ENCODE measurements around the gene OPCML.

The OPCML gene

DNA sequence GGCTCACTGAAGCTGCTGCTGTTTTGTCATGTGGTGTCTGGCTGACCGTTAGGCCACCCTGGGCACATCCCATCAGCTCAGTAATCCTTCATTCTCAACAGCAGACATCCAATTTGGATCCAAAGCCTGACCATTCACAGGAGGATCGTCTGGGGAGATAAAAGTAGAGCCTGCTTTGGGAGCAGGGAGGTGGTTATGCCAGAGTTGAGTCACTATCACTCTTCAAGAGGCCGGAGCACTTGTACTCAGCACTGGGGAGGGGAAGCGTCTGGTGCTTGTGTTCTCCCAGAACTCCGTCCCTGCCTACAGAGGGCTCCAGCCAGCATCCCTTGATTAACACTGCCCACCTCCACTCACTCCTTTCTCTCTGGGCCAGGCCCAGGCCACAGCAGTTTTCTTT lies 382.6 kb downstream of the OPCML start:
- in situ Hi-C loops (cut with HindIII; ENCODE audit: low pct_ligation_motif_present, low sequenced_read_pairs): no loop called here
- no peaks in the 10 kb centered on the region for H3K27me3 ChIP-seq (replicated peaks)
- H3K27ac ChIP-seq: no peak overlapping the region
- no peaks in the 10 kb centered on the region for H3K36me3 ChIP-seq (replicated peaks)
- no peak overlapping the region for H3K4me3 ChIP-seq (ENCODE audit: low read depth, low read length)
- no peak for DNase-seq
- TF ChIP-seq, protein P1, sequence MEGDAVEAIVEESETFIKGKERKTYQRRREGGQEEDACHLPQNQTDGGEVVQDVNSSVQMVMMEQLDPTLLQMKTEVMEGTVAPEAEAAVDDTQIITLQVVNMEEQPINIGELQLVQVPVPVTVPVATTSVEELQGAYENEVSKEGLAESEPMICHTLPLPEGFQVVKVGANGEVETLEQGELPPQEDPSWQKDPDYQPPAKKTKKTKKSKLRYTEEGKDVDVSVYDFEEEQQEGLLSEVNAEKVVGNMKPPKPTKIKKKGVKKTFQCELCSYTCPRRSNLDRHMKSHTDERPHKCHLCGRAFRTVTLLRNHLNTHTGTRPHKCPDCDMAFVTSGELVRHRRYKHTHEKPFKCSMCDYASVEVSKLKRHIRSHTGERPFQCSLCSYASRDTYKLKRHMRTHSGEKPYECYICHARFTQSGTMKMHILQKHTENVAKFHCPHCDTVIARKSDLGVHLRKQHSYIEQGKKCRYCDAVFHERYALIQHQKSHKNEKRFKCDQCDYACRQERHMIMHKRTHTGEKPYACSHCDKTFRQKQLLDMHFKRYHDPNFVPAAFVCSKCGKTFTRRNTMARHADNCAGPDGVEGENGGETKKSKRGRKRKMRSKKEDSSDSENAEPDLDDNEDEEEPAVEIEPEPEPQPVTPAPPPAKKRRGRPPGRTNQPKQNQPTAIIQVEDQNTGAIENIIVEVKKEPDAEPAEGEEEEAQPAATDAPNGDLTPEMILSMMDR (IDR thresholded peaks at IDR 0.05; ENCODE audit: low read depth, low read length, missing control alignments): no peak

DNA sequence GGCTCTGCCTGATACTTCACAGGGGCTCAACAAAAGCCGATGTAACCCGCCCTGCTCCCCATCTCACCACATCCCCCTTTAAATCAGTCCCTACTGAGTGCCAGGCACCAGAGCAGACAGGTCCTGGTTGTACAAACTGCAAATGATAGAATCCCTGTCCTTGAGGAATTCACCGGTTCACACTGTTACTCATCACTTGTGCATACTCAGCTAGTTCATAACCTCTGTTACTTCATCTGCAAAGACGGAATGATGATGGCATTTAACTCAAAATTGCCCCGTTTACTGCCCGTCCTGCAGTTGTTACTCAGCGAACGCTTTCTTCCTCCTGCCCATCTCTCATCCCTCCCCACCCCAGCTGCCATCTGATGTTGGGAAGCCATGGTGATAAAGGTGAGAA lies 384.7 kb downstream of the OPCML start:
- Histone ChIP-seq H3K27me3 (replicated peaks) (no peaks in the 10 kb centered on the region), H3K27ac (no peak overlapping the region), H3K4me3 (ENCODE audit: low read depth, low read length) (no peak overlapping the region), H3K36me3 (replicated peaks) (no peaks in the 10 kb centered on the region)
- DNase-seq: no peak
- in situ Hi-C loops (cut with HindIII; ENCODE audit: low pct_ligation_motif_present, low sequenced_read_pairs): no loop called here
- TF ChIP-seq, protein P1 (IDR thresholded peaks at IDR 0.05; ENCODE audit: low read depth, low read length, missing control alignments): no peak

DNA sequence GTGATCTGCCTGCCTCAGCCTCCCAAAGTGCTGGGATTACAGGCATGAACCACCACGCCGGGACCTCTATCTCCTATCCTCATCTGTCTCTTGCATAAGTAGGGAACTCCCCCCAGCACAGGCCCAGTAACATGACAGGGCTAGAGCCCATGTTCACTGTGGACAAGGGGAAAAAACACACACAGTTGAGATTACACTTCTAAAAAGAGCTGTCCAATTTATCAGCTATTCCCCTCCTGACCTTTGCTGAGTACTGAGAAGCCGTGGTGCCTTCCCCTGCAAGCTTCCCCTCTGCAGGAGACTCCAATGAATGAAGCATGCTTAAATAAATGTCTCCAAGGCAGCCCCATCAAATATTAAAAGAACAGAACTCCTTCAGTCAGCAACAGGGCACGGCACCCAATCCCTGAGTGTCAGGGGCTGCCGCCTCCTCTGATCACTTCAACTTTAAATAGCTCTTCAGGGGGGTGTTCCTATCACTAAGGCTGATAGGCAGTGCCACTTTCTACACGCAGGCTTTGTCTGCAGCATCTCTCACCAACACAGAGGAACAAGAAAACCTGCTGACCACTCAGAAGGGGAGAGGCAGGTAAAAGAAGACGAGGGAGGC lies 385.5 kb downstream of the OPCML start:
- in situ Hi-C loops (cut with HindIII; ENCODE audit: low pct_ligation_motif_present, low sequenced_read_pairs): no loop called here
- no peak overlapping the region for H3K4me3 ChIP-seq (ENCODE audit: low read depth, low read length)
- TF ChIP-seq, protein P1 (IDR thresholded peaks at IDR 0.05; ENCODE audit: low read depth, low read length, missing control alignments): no peak
- no peaks in the 10 kb centered on the region for H3K36me3 ChIP-seq (replicated peaks)
- H3K27ac ChIP-seq: no peak overlapping the region
- H3K27me3 ChIP-seq (replicated peaks): no peaks in the 10 kb centered on the region
- no peak for DNase-seq

DNA sequence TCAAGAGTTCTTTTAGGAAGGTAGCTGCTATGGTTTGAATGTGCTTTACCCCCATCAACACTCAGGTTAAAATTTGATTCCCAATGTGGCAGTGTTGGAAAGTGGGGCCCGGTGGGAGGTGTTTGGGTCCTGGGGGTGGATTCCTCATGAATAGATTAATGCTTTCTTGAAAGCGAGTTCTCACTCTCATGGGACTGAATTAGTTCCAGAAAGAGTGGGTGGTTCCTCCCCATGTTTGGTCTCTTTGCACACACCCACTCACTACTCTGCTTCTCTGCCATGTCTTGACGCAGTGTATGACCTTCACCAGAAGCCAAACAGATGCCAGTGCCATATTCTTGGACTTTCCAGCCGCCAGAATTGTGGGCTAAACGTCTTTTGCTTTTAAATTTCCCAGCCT lies 394.4 kb downstream of the OPCML start:
- H3K36me3 ChIP-seq (replicated peaks): no peaks in the 10 kb centered on the region
- no peak overlapping the region for H3K4me3 ChIP-seq (ENCODE audit: low read depth, low read length)
- DNase-seq: no peak
- no peaks in the 10 kb centered on the region for H3K27me3 ChIP-seq (replicated peaks)
- TF ChIP-seq, protein P1 (IDR thresholded peaks at IDR 0.05; ENCODE audit: low read depth, low read length, missing control alignments): no peak
- in situ Hi-C loops (cut with HindIII; ENCODE audit: low pct_ligation_motif_present, low sequenced_read_pairs): no loop called here
- H3K27ac ChIP-seq: no peak overlapping the region

DNA sequence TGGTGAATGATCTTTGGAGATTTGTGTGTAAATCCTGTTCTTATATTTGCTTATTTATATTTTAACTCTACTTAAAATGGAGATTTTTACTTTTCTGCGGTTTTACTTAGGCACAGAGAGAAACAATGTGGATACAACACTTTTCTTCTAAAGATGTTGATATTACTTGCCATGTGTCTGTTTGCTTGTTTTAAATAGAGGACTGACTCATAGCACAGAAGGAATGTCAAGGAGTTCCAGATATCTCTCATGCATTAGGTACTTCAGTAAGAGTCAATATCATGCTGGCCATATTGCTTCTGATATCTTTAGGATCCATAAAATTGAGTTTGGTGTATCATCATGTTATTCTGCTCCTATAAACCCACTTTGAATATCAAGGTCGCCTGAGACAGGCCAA lies 395.0 kb downstream of the OPCML start:
- DNase-seq: no peak
- Histone ChIP-seq H3K27me3 (replicated peaks) (no peaks in the 10 kb centered on the region), H3K27ac (no peak overlapping the region), H3K36me3 (replicated peaks) (no peaks in the 10 kb centered on the region), H3K4me3 (ENCODE audit: low read depth, low read length) (no peak overlapping the region)
- in situ Hi-C loops (cut with HindIII; ENCODE audit: low pct_ligation_motif_present, low sequenced_read_pairs): no loop called here
- TF ChIP-seq, protein P1 (IDR thresholded peaks at IDR 0.05; ENCODE audit: low read depth, low read length, missing control alignments): no peak

DNA sequence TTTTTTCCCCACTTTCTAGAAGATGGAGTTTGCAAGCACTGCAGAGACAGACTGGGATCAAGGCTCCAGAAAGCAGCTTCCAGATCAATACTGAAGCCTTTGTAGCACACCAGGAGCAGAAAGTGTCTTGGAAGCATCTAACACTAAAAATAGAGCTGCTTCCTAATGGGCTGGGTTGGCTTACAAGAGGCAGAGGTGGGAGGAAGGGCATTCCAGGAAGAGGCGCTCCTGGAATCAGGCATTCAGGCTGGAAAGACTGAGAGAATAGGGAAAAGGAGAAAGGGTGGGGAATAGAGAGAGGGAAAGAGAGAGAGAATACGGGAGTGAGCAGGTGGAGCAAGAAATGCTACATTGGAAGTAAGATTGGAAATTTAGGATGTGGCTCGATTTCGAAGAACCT lies 395.9 kb downstream of the OPCML start:
- TF ChIP-seq, protein P1 (IDR thresholded peaks at IDR 0.05; ENCODE audit: low read depth, low read length, missing control alignments): no peak
- in situ Hi-C loops (cut with HindIII; ENCODE audit: low pct_ligation_motif_present, low sequenced_read_pairs): no loop called here
- H3K27ac ChIP-seq: no peak overlapping the region
- H3K36me3 ChIP-seq (replicated peaks): no peaks in the 10 kb centered on the region
- H3K27me3 ChIP-seq (replicated peaks): no peaks in the 10 kb centered on the region
- DNase-seq: no peak
- no peak overlapping the region for H3K4me3 ChIP-seq (ENCODE audit: low read depth, low read length)
